ENCODE results near the gene ATP13A4. TPM values are rescaled to one million over a fixed set of nuclear protein-coding genes. Genes with fewer than 3 reads are reported as not detected.

ATP13A4 gene
- total and polyA plus RNA-seq, 4 donors: 0.23 to 2.7 (median 0.50) TPM

DNA sequence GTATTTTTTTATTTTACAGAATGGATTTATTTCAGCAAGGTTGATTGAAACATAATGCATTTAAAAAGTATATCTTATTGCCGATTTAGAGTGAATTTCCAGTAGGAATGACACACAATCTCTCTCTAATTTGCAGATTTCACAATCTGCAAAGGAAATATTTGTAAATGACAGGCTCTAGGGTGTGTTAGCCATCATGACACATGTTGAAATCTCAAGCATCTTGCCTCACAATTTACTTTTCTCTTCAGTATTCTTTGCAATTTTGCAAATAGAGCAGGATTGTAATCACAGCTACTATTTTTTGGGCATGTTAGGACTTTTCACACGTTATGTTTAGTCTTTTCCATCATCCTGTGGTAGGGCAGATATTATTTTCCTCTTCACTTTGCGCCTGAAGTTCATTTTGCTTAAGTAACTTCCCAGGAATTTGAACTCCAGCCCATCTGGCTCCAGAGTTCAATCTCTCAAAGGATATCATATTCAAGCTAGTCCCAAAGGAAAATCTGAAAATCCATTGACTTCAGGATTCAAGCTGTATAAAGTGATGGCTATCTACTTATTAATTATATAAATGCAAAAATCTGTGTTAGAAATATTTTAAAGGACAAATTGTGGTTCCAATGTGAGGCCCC is 55.4 kb downstream of the ATP13A4 start:
- no peak for DNase-seq (ENCODE audit: low spot score)
- Histone ChIP-seq H3K27ac (ENCODE audit: low read depth in 1 of 2, low read length in 2 of 2) (no peak overlapping the region), H3K4me1 (ENCODE audit: control insufficient read depth in 4 of 4, insufficient read depth in 4 of 4, low read length in 3 of 4) (peaks cover 0 to 7% (median 3%) of the 10 kb centered on the region in 4 donors), H3K4me3 (ENCODE audit: low read depth in 1 of 3, low read length in 3 of 3) (no peak overlapping the region), H3K27me3 (ENCODE audit: control insufficient read depth in 4 of 4, insufficient read depth in 4 of 4, low read length in 3 of 4) (peaks cover 0 to 4% (median 0%) of the 10 kb centered on the region in 4 donors), H3K9ac (ENCODE audit: low read depth in 1 of 2, low read length in 2 of 2) (no peak overlapping the region), H3K36me3 (ENCODE audit: control insufficient read depth in 4 of 4, insufficient read depth in 3 of 4, low read depth in 1 of 4, low read length in 3 of 4) (no peaks in the 10 kb centered on the region), H3K9me3 (ENCODE audit: control insufficient read depth in 4 of 4, low read length in 3 of 4) (no peaks in the 10 kb centered on the region)
- WGBS: 45% methylated on average over 3 of the region's 3 CpGs
- TF ChIP-seq GABPA (IDR thresholded peaks at IDR 0.05 in 1 of 2, conservative IDR thresholded peaks at IDR 0.05 in 1 of 2) (no peak), TAF1 (conservative IDR thresholded peaks at IDR 0.05) (no peak), HNF4G (IDR thresholded peaks at IDR 0.05) (no peak), SP1 (IDR thresholded peaks at IDR 0.05) (no peak), JUND (IDR thresholded peaks at IDR 0.05) (peak in 1 of 2 donors; percentile 24), RXRA (IDR thresholded peaks at IDR 0.05) (peak in 1 of 2 donors; percentile 39), EGR1 (IDR thresholded peaks at IDR 0.05; ENCODE audit: low read depth in 2 of 2) (peak in 1 of 2 donors; percentile 20), MAX (IDR thresholded peaks at IDR 0.05) (no peak), FOXA2 (IDR thresholded peaks at IDR 0.05) (no peak), RAD21 (IDR thresholded peaks at IDR 0.05) (no peak), HNF4A (conservative IDR thresholded peaks at IDR 0.05) (peak in 1 of 2 donors; percentile 43), YY1 (IDR thresholded peaks at IDR 0.05) (no peak)
- TF ChIP-seq, protein P1, sequence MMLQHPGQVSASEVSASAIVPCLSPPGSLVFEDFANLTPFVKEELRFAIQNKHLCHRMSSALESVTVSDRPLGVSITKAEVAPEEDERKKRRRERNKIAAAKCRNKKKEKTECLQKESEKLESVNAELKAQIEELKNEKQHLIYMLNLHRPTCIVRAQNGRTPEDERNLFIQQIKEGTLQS (IDR thresholded peaks at IDR 0.05): no peak
- TF ChIP-seq, protein P2, sequence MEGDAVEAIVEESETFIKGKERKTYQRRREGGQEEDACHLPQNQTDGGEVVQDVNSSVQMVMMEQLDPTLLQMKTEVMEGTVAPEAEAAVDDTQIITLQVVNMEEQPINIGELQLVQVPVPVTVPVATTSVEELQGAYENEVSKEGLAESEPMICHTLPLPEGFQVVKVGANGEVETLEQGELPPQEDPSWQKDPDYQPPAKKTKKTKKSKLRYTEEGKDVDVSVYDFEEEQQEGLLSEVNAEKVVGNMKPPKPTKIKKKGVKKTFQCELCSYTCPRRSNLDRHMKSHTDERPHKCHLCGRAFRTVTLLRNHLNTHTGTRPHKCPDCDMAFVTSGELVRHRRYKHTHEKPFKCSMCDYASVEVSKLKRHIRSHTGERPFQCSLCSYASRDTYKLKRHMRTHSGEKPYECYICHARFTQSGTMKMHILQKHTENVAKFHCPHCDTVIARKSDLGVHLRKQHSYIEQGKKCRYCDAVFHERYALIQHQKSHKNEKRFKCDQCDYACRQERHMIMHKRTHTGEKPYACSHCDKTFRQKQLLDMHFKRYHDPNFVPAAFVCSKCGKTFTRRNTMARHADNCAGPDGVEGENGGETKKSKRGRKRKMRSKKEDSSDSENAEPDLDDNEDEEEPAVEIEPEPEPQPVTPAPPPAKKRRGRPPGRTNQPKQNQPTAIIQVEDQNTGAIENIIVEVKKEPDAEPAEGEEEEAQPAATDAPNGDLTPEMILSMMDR (IDR thresholded peaks at IDR 0.05; ENCODE audit: low read depth, low read length, missing input control): no peak
- TF ChIP-seq, protein P3, sequence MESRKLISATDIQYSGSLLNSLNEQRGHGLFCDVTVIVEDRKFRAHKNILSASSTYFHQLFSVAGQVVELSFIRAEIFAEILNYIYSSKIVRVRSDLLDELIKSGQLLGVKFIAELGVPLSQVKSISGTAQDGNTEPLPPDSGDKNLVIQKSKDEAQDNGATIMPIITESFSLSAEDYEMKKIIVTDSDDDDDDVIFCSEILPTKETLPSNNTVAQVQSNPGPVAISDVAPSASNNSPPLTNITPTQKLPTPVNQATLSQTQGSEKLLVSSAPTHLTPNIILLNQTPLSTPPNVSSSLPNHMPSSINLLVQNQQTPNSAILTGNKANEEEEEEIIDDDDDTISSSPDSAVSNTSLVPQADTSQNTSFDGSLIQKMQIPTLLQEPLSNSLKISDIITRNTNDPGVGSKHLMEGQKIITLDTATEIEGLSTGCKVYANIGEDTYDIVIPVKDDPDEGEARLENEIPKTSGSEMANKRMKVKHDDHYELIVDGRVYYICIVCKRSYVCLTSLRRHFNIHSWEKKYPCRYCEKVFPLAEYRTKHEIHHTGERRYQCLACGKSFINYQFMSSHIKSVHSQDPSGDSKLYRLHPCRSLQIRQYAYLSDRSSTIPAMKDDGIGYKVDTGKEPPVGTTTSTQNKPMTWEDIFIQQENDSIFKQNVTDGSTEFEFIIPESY (IDR thresholded peaks at IDR 0.05): no peak

GRCh38 chr3:193498215-193498614 is 56.5 kb downstream of the ATP13A4 start:
- Histone ChIP-seq H3K4me1 (ENCODE audit: control insufficient read depth in 4 of 4, insufficient read depth in 4 of 4, low read length in 3 of 4) (peaks cover 0 to 7% (median 3%) of the 10 kb centered on the region in 4 donors), H3K9me3 (ENCODE audit: control insufficient read depth in 4 of 4, low read length in 3 of 4) (no peaks in the 10 kb centered on the region), H3K36me3 (ENCODE audit: control insufficient read depth in 4 of 4, insufficient read depth in 3 of 4, low read depth in 1 of 4, low read length in 3 of 4) (no peaks in the 10 kb centered on the region), H3K27me3 (ENCODE audit: control insufficient read depth in 4 of 4, insufficient read depth in 4 of 4, low read length in 3 of 4) (peaks cover 0 to 2% (median 0%) of the 10 kb centered on the region in 4 donors), H3K27ac (ENCODE audit: low read depth in 1 of 2, low read length in 2 of 2) (no peak overlapping the region), H3K4me3 (ENCODE audit: low read depth in 1 of 3, low read length in 3 of 3) (no peak overlapping the region), H3K9ac (ENCODE audit: low read depth in 1 of 2, low read length in 2 of 2) (no peak overlapping the region)
- no peak for DNase-seq (ENCODE audit: low spot score)
- TF ChIP-seq GABPA (IDR thresholded peaks at IDR 0.05 in 1 of 2, conservative IDR thresholded peaks at IDR 0.05 in 1 of 2): no peak
- no peak for TF ChIP-seq REST (IDR thresholded peaks at IDR 0.05)
- TF ChIP-seq YY1 (IDR thresholded peaks at IDR 0.05): no peak
- TF ChIP-seq HNF4A (conservative IDR thresholded peaks at IDR 0.05): no peak
- TF ChIP-seq FOXA1 (IDR thresholded peaks at IDR 0.05): no peak
- TF ChIP-seq, protein P1 (IDR thresholded peaks at IDR 0.05): no peak
- TF ChIP-seq RXRA (IDR thresholded peaks at IDR 0.05): no peak
- no peak for TF ChIP-seq EGR1 (IDR thresholded peaks at IDR 0.05; ENCODE audit: low read depth in 2 of 2)
- no peak for TF ChIP-seq JUND (IDR thresholded peaks at IDR 0.05)
- no peak for TF ChIP-seq SP1 (IDR thresholded peaks at IDR 0.05)
- TF ChIP-seq MAX (IDR thresholded peaks at IDR 0.05): no peak
- TF ChIP-seq, protein P3 (IDR thresholded peaks at IDR 0.05): no peak
- TF ChIP-seq NR2F2 (IDR thresholded peaks at IDR 0.05): no peak
- TF ChIP-seq HNF4G (IDR thresholded peaks at IDR 0.05): no peak
- 87% methylated on average over 3 of the region's 3 CpGs for WGBS
